NT2/D1 (cell line): ENCODE measurements around the gene APOA1.
A peak's percentile ranks its signal among the peaks of the same experiment; 100 is the strongest.

ENCODE experiments used
- DNase-seq: peaks from one replicate; pipeline ENCODE4 v3.0.0-alpha.2; 2011; ENCODE audit warnings: low read depth, low spot score
- H3K27me3 ChIP-seq: 2 replicates; pipeline ENCODE4 v1.6.0; 2011; ENCODE audit warnings: mild to moderate bottlenecking; ENCODE audit not compliant: insufficient read length, insufficient read depth
- H3K36me3 ChIP-seq: 2 replicates; pipeline ENCODE4 v1.6.1; 2011; ENCODE audit warnings: mild to moderate bottlenecking, low read length, mixed read lengths; ENCODE audit not compliant: insufficient read depth, insufficient read length
- H3K4me1 ChIP-seq: 2 replicates; pipeline ENCODE4 v1.5.1; 2011; ENCODE audit not compliant: insufficient read depth, insufficient read length
- H3K4me3 ChIP-seq: 2 replicates; pipeline ENCODE4 v1.5.1; 2011; ENCODE audit warnings: low read depth; ENCODE audit not compliant: insufficient read length
- H3K9ac ChIP-seq: 2 replicates; pipeline ENCODE4 v1.6.0; 2011; ENCODE audit warnings: low read depth; ENCODE audit not compliant: insufficient read length
- H3K9me3 ChIP-seq: 2 replicates; pipeline ENCODE4 v1.5.1; 2011; ENCODE audit warnings: mild to moderate bottlenecking, low read length; ENCODE audit not compliant: insufficient read depth
- SUZ12 ChIP-seq: IDR thresholded peaks from 2 replicates; pipeline ENCODE4 v1.6.1; 2011; ENCODE audit not compliant: insufficient read length, insufficient read depth; ENCODE audit errors: extremely low read depth
- YY1 ChIP-seq: IDR thresholded peaks from 2 replicates; pipeline ENCODE4 v1.6.1; 2011; ENCODE audit not compliant: insufficient read length, insufficient read depth
- ZNF274 ChIP-seq: IDR thresholded peaks from 2 replicates; pipeline ENCODE4 v1.6.1; 2011; ENCODE audit warnings: mild to moderate bottlenecking, low read depth, low read length

Gene APOA1

GRCh38 chr11:116791002-116791812 lies 46.2 kb downstream of the APOA1 start:
- H3K4me3 ChIP-seq: no peak overlapping the region
- peaks cover 8% of the 10 kb centered on the region for H3K4me1 ChIP-seq
- H3K36me3 ChIP-seq: peaks cover 9% of the 10 kb centered on the region
- DNase-seq: peak; percentile 72
- TF ChIP-seq ZNF274: no peak
- peak overlapping the region; percentile 47 for H3K9ac ChIP-seq
- H3K27me3 ChIP-seq: peaks cover 25% of the 10 kb centered on the region
- no peaks in the 10 kb centered on the region for H3K9me3 ChIP-seq

GRCh38 chr11:116790167-116791001 lies 47.0 kb downstream of the APOA1 start:
- H3K9ac ChIP-seq: peak overlapping the region; percentile 8
- no peaks in the 10 kb centered on the region for H3K9me3 ChIP-seq
- DNase-seq: no peak
- H3K4me1 ChIP-seq: peaks cover 8% of the 10 kb centered on the region
- no peak overlapping the region for H3K4me3 ChIP-seq
- peaks cover 25% of the 10 kb centered on the region for H3K27me3 ChIP-seq
- H3K36me3 ChIP-seq: peaks cover 17% of the 10 kb centered on the region
- TF ChIP-seq ZNF274: no peak

GRCh38 chr11:116788975-116789374 lies 48.4 kb downstream of the APOA1 start:
- TF ChIP-seq YY1 (no peak), ZNF274 (no peak), SUZ12 (no peak)
- Histone ChIP-seq H3K9ac (no peak overlapping the region), H3K4me1 (peaks cover 8% of the 10 kb centered on the region), H3K4me3 (no peak overlapping the region), H3K27me3 (peaks cover 25% of the 10 kb centered on the region), H3K36me3 (peaks cover 31% of the 10 kb centered on the region), H3K9me3 (no peaks in the 10 kb centered on the region)
- no peak for DNase-seq

GRCh38 chr11:116788534-116788933 lies 48.9 kb downstream of the APOA1 start:
- Histone ChIP-seq H3K27me3 (peaks cover 25% of the 10 kb centered on the region), H3K36me3 (peaks cover 36% of the 10 kb centered on the region), H3K9ac (peak overlapping the region; percentile 87), H3K9me3 (no peaks in the 10 kb centered on the region), H3K4me3 (peak overlapping the region; percentile 74), H3K4me1 (peaks cover 8% of the 10 kb centered on the region)
- no peak for DNase-seq
- TF ChIP-seq SUZ12 (no peak), ZNF274 (no peak), YY1 (no peak)

GRCh38 chr11:116787786-116788486 lies 49.5 kb downstream of the APOA1 start, which contains the start of gene ZPR1:
ZPR1 (minus strand) TSS chr11:116788023; CDS start chr11:116787990, 33 bp downstream.
- TF ChIP-seq ZNF274 (no peak), YY1 (no peak), SUZ12 (no peak)
- DNase-seq: peak; percentile 27
- H3K36me3 ChIP-seq: peaks cover 42% of the 10 kb centered on the region
- H3K27me3 ChIP-seq: peaks cover 25% of the 10 kb centered on the region
- peak within 1 kb of the TSS; percentile 74 for H3K4me3 ChIP-seq
- H3K4me1 ChIP-seq: peaks cover 8% of the 10 kb centered on the region
- no peaks in the 10 kb centered on the region for H3K9me3 ChIP-seq
- H3K9ac ChIP-seq: peak within 1 kb of the TSS; percentile 87

GRCh38 chr11:116787436-116787785 lies 50.0 kb downstream of the APOA1 start:
- no peak for DNase-seq
- Histone ChIP-seq H3K4me1 (peaks cover 8% of the 10 kb centered on the region), H3K36me3 (peaks cover 47% of the 10 kb centered on the region), H3K9ac (peak overlapping the region; percentile 86), H3K27me3 (peaks cover 25% of the 10 kb centered on the region), H3K4me3 (peak overlapping the region; percentile 74), H3K9me3 (no peaks in the 10 kb centered on the region)
- TF ChIP-seq ZNF274 (no peak), SUZ12 (no peak), YY1 (no peak)

- H3K27me3 ChIP-seq: peaks cover 25% of the 10 kb centered on the region
- H3K36me3 ChIP-seq: peaks cover 51% of the 10 kb centered on the region
- peak overlapping the region; percentile 74 for H3K4me3 ChIP-seq
- no peak for TF ChIP-seq ZNF274
- TF ChIP-seq SUZ12: no peak
- TF ChIP-seq YY1: no peak
- DNase-seq: no peak
- peaks cover 8% of the 10 kb centered on the region for H3K4me1 ChIP-seq
- H3K9me3 ChIP-seq: no peaks in the 10 kb centered on the region
- H3K9ac ChIP-seq: peak overlapping the region; percentile 86
Measured at GRCh38 chr11:116786966-116787365, 50.5 kb downstream of the APOA1 start.
